ENCODE measurements around the gene DDX5. TPM values are rescaled to one million over a fixed set of nuclear protein-coding genes. Genes with fewer than 3 reads are reported as not detected.

DDX5 gene
- total and polyA plus RNA-seq, 2 of the 13 experiments (the other 11 are each of a cell fraction or from before 2014, with no cell fraction given): 503 to 684 TPM

DNA sequence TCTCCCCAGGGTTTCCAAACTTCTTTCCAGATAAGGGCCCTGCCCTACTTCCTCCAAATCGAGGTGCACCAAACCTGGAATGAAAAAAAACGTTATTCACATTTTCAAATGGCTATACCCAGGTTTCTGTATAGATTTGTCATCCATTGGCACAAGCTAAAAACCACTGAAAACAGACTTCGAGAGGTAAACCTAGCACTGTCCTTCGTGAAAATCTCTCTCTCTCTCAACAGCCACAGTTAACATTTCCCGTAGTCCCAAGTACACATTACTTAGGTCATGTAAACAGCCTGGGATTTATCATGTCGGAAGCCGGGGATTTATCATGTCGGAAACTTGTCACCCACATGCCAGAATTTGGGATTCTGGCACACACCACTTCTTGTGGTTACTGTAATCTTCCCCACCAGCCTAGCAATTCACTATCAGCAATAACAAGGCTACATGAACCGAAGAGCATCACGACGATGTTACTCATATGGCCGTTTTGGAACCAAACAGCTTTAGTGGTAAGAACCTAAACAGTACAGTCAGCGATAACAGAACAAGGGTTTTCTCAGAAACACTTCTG lies 1.2 kb downstream of the DDX5 start (continued):
- TF ChIP-seq, protein P1, sequence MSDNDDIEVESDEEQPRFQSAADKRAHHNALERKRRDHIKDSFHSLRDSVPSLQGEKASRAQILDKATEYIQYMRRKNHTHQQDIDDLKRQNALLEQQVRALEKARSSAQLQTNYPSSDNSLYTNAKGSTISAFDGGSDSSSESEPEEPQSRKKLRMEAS (IDR thresholded peaks at IDR 0.05): no peak
- TF ChIP-seq ZNF264 (CRISPR knock-in tag; IDR thresholded peaks at IDR 0.05) (no peak), ZNF3 (CRISPR knock-in tag; IDR thresholded peaks at IDR 0.05) (no peak), ZNF382 (CRISPR knock-in tag; IDR thresholded peaks at IDR 0.05; ENCODE audit: borderline replicate concordance) (no peak), PHF5A (CRISPR knock-in tag; IDR thresholded peaks at IDR 0.05; ENCODE audit: low read depth, unreplicated experiment) (peak; percentile 43), FOXA3 (CRISPR knock-in tag; IDR thresholded peaks at IDR 0.05) (peak; percentile 83), RBM22 (optimal IDR thresholded peaks at IDR 0.05; ENCODE audit: low read length) (no peak), ZNF674 (CRISPR knock-in tag; IDR thresholded peaks at IDR 0.05; ENCODE audit: low read depth) (0 out of 2 replicates have a peak, but pooled peaks have one; percentile 55), TAF1 (CRISPR knock-in tag; IDR thresholded peaks at IDR 0.05) (no peak), PCBP1 (IDR thresholded peaks at IDR 0.05; ENCODE audit: borderline replicate concordance, low read depth, low read length) (no peak), ARNT2 (CRISPR knock-in tag; IDR thresholded peaks at IDR 0.05; ENCODE audit: low read depth) (no peak), ZNF713 (CRISPR knock-in tag; IDR thresholded peaks at IDR 0.05) (0 out of 2 replicates have a peak, but pooled peaks have one; percentile 52), ELF4 (CRISPR knock-in tag; IDR thresholded peaks at IDR 0.05; ENCODE audit: borderline replicate concordance) (peak; percentile 71; the same call in 1 of the 2 replicates), FOXK1 (CRISPR knock-in tag; IDR thresholded peaks at IDR 0.05; ENCODE audit: borderline replicate concordance, low read depth) (peak; percentile 32; the same call in 1 of the 2 replicates), ZFYVE20 (CRISPR knock-in tag; IDR thresholded peaks at IDR 0.05; ENCODE audit: borderline replicate concordance, low read depth) (no peak), MIER2 (CRISPR knock-in tag; IDR thresholded peaks at IDR 0.05) (0 out of 2 replicates have a peak, but pooled peaks have one; percentile 4)
- TF ChIP-seq, protein P2, sequence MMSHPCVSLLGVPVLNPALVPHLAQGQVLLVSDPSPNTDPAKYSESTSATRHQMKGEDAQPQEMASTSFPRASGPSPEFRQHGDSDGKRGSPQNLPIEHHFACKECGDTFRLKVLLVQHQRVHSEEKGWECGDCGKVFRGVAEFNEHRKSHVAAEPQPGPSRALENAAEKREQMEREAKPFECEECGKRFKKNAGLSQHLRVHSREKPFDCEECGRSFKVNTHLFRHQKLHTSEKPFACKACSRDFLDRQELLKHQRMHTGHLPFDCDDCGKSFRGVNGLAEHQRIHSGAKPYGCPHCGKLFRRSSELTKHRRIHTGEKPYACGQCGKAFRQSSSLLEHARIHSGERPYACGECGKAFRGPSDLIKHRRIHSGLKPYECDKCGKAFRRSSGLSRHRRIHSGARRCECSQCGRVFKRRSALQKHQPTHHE (CRISPR knock-in tag; IDR thresholded peaks at IDR 0.05; ENCODE audit: borderline replicate concordance): no peak
- TF ChIP-seq, protein P3, sequence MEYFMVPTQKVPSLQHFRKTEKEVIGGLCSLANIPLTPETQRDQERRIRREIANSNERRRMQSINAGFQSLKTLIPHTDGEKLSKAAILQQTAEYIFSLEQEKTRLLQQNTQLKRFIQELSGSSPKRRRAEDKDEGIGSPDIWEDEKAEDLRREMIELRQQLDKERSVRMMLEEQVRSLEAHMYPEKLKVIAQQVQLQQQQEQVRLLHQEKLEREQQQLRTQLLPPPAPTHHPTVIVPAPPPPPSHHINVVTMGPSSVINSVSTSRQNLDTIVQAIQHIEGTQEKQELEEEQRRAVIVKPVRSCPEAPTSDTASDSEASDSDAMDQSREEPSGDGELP (IDR thresholded peaks at IDR 0.05; ENCODE audit: borderline replicate concordance, low read depth): no peak
- TF ChIP-seq, protein P4, sequence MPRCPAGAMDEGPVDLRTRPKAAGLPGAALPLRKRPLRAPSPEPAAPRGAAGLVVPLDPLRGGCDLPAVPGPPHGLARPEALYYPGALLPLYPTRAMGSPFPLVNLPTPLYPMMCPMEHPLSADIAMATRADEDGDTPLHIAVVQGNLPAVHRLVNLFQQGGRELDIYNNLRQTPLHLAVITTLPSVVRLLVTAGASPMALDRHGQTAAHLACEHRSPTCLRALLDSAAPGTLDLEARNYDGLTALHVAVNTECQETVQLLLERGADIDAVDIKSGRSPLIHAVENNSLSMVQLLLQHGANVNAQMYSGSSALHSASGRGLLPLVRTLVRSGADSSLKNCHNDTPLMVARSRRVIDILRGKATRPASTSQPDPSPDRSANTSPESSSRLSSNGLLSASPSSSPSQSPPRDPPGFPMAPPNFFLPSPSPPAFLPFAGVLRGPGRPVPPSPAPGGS (CRISPR knock-in tag; IDR thresholded peaks at IDR 0.05): no peak
- TF ChIP-seq, protein P5, sequence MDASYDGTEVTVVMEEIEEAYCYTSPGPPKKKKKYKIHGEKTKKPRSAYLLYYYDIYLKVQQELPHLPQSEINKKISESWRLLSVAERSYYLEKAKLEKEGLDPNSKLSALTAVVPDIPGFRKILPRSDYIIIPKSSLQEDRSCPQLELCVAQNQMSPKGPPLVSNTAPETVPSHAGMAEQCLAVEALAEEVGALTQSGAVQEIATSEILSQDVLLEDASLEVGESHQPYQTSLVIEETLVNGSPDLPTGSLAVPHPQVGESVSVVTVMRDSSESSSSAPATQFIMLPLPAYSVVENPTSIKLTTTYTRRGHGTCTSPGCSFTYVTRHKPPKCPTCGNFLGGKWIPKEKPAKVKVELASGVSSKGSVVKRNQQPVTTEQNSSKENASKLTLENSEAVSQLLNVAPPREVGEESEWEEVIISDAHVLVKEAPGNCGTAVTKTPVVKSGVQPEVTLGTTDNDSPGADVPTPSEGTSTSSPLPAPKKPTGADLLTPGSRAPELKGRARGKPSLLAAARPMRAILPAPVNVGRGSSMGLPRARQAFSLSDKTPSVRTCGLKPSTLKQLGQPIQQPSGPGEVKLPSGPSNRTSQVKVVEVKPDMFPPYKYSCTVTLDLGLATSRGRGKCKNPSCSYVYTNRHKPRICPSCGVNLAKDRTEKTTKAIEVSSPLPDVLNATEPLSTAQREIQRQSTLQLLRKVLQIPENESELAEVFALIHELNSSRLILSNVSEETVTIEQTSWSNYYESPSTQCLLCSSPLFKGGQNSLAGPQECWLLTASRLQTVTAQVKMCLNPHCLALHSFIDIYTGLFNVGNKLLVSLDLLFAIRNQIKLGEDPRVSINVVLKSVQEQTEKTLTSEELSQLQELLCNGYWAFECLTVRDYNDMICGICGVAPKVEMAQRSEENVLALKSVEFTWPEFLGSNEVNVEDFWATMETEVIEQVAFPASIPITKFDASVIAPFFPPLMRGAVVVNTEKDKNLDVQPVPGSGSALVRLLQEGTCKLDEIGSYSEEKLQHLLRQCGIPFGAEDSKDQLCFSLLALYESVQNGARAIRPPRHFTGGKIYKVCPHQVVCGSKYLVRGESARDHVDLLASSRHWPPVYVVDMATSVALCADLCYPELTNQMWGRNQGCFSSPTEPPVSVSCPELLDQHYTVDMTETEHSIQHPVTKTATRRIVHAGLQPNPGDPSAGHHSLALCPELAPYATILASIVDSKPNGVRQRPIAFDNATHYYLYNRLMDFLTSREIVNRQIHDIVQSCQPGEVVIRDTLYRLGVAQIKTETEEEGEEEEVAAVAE (CRISPR knock-in tag; IDR thresholded peaks at IDR 0.05; ENCODE audit: borderline replicate concordance): no peak
- TF ChIP-seq, protein P6, sequence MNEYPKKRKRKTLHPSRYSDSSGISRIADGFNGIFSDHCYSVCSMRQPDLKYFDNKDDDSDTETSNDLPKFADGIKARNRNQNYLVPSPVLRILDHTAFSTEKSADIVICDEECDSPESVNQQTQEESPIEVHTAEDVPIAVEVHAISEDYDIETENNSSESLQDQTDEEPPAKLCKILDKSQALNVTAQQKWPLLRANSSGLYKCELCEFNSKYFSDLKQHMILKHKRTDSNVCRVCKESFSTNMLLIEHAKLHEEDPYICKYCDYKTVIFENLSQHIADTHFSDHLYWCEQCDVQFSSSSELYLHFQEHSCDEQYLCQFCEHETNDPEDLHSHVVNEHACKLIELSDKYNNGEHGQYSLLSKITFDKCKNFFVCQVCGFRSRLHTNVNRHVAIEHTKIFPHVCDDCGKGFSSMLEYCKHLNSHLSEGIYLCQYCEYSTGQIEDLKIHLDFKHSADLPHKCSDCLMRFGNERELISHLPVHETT (CRISPR knock-in tag; conservative IDR thresholded peaks at IDR 0.05): peak; percentile 5; the same call in 1 of the 2 replicates

Measured in HepG2 (cell line).